Measurements from ENCODE around the gene CYB5B.
"Not testable (repeated sequence)": the region's sequence is repeated elsewhere in the genome, so short reads cannot be mapped to it uniquely, and the experiment has no call there.

The CYB5B gene

GRCh38 chr16:69410219-69410990 is 14.0 kb upstream of the CYB5B start:
- no peak for DNase-seq (ENCODE audit: low read depth)

- DNase-seq (ENCODE audit: low read depth): no peak
Observed at GRCh38 chr16:69411064-69411985, 13.1 kb upstream of the CYB5B start.

GRCh38 chr16:69412287-69412686 is 12.1 kb upstream of the CYB5B start:
- DNase-seq (ENCODE audit: low read depth): no peak

- DNase-seq (ENCODE audit: low read depth): no peak
Observed at GRCh38 chr16:69413045-69413664, 11.3 kb upstream of the CYB5B start.

GRCh38 chr16:69417520-69418199 is 6.8 kb upstream of the CYB5B start:
- no peak for DNase-seq (ENCODE audit: low read depth)

- no peak for DNase-seq (ENCODE audit: low read depth)
Observed at GRCh38 chr16:69419956-69420355, 4.5 kb upstream of the CYB5B start.

- no peak for DNase-seq (ENCODE audit: low read depth)
Observed at GRCh38 chr16:69423189-69423588, 1.2 kb upstream of the CYB5B start.

- DNase-seq (ENCODE audit: low read depth): no peak
Observed at GRCh38 chr16:69424935-69425784, 741 bp downstream of the CYB5B start.

GRCh38 chr16:69428652-69429051 is 4.2 kb downstream of the CYB5B start:
- DNase-seq (ENCODE audit: low read depth): no peak

GRCh38 chr16:69429058-69429640 is 4.7 kb downstream of the CYB5B start:
- not testable (repeated sequence) for DNase-seq (ENCODE audit: low read depth)

- DNase-seq (ENCODE audit: low read depth): no peak
Observed at GRCh38 chr16:69431948-69432468, 7.6 kb downstream of the CYB5B start.

GRCh38 chr16:69434066-69434465 is 9.6 kb downstream of the CYB5B start:
- DNase-seq (ENCODE audit: low read depth): no peak

- DNase-seq (ENCODE audit: low read depth): no peak
Observed at GRCh38 chr16:69435977-69436820, 11.8 kb downstream of the CYB5B start.

GRCh38 chr16:69436896-69437295 is 12.5 kb downstream of the CYB5B start:
- DNase-seq (ENCODE audit: low read depth): no peak

- no peak for DNase-seq (ENCODE audit: low read depth)
Observed at GRCh38 chr16:69438465-69438864, 14.0 kb downstream of the CYB5B start.

GRCh38 chr16:69440250-69440649 is 15.8 kb downstream of the CYB5B start:
- DNase-seq (ENCODE audit: low read depth): no peak

GRCh38 chr16:69441030-69441429 is 16.6 kb downstream of the CYB5B start:
- DNase-seq (ENCODE audit: low read depth): not testable (repeated sequence)

GRCh38 chr16:69443927-69444631 is 19.7 kb downstream of the CYB5B start:
- DNase-seq (ENCODE audit: low read depth): no peak

All from activated T-cell treated with anti-CD3 and anti-CD28 coated beads for 1 hour (primary cell).